EL (cell line): ENCODE results near the gene SSR1.
"Not testable (repeated sequence)": the region's sequence is repeated elsewhere in the genome, so short reads cannot be mapped to it uniquely, and the experiment has no call there.

Experiments
- DNase-seq: peaks from one replicate; pipeline ENCODE4 v3.0.0-alpha.2; 2016

SSR1 gene

DNA sequence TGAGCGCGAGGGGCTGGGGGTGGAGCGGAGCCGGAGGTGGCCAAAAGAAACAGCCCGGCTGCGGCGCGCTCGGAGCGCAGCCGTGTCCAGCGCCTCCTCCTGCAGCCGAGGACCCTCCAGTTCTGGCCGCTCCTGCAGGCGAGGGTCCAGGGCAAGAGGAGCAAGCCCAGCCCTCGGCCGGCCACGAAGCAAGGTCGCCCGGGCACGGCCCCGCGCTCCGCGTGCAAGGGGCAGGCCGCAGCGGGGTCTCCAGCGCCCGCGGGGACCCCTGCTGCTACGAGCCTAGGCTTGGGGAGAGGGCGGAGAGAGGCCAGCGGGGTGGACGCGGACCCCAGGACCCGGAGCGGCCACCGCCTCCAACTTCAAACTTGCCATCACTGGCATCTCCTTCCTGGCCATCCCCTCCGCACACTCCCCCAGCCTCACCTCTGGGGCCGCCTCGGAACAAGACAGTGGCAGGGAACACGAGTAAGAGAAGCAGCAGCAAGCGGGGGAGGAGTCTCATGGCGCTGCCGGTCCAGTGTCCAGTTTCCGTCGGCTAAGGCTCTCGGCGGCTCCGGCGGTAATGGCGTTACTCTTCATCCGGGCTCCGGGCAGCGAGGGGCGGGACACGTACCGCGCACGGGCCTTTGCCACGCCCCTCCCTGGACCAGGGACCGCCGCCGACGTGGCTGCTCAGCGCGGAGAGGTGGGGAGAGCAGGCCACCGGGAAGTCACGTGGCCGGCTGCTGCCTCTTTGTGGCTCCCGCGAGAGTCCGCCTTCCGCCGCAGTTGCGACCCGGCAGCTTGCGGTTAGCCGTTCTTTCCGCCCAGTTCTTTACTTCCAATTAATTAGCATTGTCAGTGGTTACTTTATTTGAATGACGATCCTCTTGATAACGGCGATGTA lies at the start of gene SSR1:
TSS of gene SSR1 (minus strand) at position 584 of the 889 bp plus-strand sequence. CDS start at position 505, 79 bp downstream.
- DNase-seq: peak; percentile 97

DNA sequence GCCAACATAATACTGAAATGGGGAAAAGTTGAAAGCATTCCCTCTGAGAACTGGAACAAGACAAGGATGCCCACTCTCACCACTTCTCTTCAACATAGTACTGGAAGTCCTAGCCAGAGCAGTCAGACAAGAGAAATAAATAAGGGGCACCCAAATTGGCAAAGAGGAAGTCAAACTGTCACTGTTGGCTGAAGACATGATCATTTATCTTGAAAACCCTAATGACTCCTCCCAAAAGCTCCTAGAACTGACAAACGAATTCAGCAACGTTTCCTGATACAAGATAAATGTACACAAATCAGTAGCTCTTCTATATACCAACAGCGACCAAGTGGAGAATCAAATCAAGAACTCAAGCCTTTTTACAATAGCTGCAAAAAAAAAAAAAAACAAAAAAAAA lies 38.9 kb upstream of the SSR1 start:
- not testable (repeated sequence) for DNase-seq

DNA sequence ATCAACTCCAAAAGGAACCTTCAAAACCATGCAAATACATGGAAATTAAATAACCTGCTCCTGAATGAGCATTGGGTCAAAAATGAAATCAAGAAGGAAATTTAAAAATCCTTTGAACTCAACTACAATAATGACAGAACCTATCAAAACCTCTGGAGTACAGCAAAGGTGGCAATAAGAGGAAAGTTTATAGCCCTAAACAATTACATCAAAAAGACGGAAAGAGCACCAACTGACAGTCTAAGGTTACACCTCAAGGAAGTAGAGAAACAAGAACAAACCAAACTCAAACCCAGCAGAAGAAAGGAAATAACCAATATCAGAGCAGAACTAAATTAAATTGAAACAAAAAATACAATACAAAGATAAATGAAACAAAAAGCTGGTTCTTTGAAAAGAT lies 37.6 kb upstream of the SSR1 start:
- DNase-seq: not testable (repeated sequence)

DNA sequence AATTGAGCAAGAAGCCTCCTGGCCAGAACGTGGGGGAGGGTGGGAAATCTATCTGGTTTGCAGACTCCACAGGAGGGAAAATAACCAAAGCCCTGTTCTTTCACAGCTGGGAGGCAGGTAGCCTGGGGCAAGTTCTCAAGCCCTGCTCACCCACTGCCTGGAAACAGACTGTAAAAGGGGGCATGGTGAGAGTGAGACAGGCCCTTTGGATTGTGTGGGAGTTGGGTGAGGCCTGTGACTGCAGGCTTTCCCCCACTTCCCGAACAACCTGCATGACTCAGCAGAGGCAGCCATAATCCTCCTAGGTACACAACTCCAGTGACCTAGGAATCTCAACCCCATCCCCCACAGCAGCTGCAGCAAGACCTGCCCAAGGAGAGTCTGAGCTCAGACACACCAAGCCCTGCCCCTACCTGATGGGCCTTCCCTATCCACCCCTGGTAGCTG lies 34.6 kb upstream of the SSR1 start:
- DNase-seq: peak; percentile 12

DNA sequence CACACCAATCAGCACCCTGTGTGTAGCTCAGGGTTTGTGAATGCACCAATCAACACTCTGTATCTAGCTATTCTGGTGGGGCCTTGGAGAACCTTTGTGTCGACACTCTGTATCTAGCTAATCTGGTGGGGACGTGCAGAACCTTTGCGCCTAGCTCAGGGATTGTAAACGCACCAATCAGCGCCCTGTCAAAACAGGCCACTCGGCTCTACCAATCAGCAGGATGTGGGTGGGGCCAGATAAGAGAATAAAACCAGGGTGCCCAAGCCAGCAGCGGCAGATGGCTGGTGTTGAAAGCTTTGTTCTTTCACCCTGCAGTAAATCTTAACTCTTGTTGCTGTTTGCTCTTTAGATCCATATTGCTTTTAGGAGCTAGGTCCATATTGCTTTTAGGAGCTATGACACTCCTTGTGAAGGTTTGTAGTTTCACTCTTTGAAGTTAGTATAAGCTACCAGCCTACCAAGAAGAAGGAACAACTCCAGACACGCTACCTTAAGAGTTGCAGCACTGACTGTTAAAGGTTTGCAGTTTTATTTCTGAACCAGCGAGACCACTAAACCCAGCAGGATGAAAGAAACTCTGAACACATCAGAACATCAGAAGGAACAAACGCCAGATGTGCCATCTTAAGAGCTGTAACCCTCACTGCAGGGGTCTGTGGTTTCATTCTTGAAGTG lies 31.9 kb upstream of the SSR1 start:
- not testable (repeated sequence) for DNase-seq

DNA sequence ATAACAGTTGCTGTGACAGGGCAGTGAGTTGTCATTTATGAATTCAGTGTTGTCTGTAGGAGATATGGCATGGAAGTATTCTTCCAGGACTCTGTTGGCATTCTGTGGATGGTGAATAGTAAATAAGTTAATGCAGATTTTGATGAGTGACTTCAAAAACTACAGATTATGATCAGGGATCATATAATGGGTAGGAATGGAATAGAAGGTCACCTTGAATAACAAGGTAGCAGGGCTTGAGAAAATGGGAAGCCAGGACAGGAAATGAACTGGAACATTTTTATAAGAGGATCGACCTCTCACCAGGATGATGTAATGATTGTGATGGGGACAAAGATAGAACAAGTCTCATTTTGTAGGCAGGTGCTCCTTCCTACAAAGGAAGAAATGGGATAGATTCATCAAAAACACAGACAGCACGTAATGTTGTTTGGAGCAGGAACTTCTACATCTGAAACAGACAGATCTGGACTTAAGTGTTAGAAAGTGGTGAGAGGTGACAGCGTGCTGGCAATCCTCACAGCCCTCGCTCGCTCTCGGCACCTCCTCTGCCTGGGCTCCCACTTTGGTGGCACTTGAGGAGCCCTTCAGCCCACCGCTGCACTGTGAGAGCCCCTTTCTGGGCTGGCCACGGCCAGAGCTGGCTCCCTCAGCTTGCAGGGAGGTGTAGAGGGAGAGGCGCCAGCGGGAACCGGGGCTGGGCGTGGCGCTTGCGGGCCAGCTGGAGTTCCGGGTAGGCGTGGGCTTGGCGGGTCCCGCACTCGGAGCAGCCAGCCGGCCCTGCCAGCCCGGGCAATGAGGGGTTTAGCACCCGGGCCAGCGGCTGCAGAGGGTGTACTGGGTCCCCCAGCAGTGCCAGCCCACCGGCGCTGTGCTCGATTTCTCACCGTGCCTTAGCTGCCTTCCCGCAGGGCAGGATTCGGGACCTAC lies 30.8 kb upstream of the SSR1 start:
- no peak for DNase-seq

DNA sequence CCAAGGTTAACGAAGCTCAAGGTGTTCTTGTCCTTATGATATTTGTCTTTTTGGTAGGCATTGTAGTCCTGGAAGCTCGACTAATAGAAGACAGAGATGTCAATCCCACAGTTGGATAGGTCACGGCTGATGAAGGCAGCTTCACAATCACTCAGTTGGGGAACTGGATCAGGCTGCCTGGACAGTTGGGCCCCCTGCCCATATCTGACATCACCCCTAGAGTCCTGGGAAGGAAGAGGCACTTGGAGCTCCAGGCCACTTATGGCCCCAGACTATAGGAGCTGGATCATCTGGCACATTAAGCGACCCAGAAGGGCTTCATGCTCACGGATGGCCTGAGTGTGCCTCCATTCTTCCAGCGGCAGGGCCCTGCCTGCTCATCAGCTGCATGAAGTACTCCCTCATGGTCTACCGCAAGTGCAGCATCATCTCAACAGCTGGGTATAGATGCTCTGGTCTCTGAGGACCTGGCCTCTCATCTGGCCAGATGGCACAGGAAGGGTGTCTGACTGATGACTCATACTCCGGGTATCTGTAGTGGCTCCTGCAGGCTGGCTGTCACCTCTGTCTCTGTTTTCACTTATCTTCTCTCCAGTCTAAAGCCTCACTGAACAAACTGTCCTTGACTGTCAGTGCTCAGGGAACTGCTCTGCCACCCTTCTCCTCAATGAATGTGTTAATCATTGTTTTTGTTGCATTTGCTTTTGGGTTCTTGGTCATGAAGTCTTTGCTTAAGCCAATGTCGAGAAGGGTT lies 29.2 kb upstream of the SSR1 start:
- DNase-seq: peak; percentile 31

DNA sequence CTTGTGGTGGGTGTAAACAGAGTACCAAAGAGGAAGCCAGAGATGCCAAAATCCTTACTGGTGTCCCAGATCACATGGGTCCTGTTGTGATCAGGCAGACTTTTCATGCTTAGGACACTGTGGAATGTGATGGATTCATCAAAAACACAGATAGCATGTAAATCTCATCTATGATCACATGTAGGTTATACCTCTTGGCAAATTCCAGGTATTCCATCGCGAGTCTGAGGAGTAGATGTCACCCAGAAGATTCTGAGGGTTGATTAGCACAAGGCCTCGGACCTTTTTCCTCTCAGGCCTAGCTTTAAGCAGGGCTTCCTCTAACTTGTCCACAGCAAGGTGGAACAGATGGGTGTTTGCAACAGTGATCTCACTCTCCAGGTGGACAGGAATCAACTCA lies 28.3 kb upstream of the SSR1 start:
- no peak for DNase-seq

DNA sequence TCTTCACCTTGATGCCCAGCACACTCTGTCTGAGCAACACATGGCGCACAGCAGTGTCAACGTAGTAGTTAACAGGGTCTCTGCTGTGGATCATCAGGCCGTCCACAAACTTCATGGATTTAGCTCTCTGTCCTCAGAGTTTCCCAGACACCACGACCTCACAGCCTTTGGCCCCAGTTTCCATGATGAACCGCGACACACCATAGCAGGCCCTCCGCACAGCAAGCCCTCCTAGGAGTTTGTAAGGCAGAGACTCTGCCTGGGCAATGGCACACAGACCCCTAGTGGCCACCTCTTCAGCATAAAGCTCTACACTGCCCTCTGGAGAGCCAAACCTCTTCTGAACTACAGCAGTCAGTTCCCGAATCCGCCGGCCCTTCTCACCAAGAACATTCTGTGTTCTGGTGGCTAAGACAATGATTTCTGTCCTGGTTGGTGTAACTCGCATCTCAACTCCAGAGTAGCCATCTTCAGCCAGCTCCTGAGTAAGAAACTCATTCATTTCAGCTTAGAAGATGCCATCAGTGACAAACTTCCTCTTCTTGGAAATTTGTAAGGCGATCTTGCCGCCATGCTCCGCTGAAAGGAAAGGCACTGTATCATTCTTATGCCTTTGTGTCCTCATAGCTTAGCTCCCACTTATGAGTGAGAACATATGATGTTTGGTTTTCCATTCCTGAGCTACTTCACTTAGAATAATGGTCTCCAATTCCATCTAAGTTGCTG lies 26.2 kb upstream of the SSR1 start:
- DNase-seq: peak; percentile 3

DNA sequence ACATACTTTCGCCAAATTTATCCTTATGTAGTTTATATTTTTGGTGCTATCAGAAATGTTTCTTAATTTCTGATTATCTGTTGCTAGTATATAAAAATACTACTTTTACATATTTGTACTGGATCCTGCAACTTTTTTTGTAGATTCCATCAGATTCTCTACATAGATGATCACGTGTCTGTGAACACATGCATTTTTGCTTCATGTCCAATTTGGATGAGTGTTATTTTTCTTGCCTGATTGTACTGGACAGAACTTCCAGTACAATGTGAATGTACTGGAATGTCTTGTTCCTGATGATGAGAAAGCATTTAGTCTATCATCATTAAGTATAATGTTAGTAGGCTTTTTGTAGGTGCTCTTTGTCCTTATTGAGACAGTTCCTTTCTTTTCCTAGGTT lies 25.0 kb upstream of the SSR1 start:
- DNase-seq: no peak

DNA sequence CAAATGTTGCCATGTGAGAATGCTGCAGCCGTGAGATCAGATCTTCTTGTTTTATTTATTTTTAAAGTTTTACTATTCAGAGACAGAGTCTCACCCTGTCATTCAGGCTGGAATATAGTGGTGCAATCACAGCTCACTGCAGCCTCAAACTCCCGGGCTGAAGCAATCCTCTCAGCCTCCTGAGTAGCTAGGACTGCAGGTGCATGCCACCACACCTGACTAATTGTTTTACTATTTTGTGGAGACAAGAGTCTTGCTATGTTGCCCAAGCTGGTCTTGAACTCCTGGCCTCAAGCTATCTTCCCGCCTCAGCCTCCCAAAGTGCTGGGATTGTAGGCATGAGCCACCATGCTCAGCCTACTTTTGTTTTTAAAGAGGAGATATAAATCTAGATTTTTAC lies 22.5 kb upstream of the SSR1 start:
- no peak for DNase-seq

DNA sequence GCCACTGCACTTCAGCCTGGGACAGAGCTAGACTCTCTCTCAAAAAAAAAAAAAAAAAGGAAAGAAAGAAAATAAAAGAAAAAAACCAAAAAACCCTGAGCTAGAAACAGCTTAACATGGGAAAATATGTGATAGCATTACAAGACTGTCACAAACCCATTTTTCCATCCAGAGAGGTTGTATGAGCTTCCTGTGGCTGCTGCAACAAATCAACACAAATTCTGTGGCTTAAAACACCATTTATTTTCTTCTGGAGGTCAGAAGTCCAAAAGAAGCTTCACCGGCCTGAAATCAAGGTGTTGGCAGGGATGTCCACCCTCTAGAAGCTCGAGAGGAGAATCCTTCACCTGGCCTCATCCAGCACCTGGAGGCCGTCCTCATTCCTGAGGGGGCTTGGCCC lies 21.7 kb upstream of the SSR1 start:
- no peak for DNase-seq

DNA sequence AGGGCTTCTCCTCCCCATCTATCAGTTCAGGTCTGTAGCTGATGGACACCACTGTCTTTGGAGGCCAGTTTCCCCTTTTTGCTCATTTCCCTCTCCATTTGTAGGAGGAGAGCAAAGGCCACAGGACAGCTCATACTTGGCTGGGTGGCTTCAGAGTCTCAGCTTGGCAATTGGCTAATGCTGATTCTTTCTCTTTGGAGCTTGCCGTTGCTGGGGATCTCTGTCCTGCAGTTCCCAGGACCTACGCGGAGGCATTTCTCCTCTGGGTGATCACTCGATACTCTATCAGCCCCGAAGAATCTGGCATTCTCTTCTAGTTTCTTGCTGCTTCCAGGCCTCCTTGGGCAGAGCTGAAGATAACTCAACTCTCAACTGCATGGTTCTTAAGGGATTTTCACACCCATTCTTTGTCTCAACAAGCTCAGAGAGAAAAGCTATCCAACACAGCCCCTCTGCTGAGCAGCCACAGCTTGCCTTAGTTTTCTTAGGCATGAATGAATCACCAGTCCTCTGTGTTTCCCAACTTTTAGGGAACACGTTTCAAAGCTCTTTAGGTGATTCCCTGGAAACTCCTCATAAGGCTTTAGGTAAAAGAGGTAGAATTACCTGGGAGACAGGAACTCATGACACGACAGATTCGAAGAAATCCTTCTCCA lies 19.2 kb upstream of the SSR1 start:
- DNase-seq: no peak

DNA sequence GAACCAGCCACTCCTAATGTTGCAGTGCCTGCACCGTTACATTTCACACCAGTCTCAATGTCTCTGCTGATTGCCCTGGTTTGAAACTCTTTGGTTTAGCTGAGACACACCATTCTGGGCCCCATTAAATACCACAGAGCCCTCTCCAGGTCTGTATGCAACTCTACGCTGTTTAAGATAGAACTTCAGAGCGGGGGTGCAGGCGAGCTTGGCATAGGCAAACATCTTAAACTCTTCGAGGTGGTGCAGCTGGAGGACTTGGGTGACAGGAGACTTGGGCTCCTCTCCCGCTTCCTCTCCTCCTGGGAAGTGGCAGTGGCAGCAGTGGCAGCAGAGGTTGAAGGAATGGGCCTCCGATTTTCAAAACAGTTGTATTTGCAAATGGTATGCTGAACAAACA lies 18.5 kb upstream of the SSR1 start:
- DNase-seq: no peak

DNA sequence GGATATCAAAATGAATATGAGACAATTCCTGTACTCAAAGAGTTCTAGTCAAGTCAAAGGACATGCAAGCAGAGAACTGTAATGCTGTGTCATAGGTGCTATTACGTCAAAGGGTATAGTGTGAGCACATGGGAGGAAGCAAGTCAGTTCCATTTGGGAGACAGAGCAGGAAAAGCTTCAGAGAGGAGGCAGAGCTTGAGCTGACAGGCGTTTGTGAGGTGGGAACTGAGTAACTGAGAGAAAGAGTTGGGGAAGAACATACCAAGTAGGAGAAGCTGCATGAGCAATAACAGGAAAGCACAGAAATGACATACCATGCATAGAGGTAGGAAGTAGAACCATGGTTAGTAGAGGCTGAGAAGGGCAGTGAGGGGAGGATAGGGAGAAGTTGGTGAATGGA lies 15.2 kb upstream of the SSR1 start:
- no peak for DNase-seq

DNA sequence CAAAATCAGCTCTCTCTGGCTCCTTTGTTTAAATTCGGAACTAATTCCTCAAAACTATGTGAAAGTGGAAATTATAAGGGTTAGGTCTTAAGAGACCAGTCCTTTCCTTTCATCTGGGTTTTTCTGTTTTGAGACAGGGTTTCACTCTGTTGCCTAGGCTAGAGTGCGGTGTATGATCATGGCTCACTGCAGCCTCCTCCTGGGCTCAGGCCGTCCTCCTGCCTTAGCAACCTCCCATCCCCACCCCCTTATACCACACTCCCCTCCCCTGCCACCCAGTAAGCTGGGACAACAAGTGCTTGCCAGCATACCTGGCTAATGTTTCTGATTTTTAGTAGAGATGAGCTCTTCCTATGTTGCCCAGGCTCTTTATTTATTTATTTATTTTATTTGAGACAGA lies 12.8 kb upstream of the SSR1 start:
- no peak for DNase-seq

DNA sequence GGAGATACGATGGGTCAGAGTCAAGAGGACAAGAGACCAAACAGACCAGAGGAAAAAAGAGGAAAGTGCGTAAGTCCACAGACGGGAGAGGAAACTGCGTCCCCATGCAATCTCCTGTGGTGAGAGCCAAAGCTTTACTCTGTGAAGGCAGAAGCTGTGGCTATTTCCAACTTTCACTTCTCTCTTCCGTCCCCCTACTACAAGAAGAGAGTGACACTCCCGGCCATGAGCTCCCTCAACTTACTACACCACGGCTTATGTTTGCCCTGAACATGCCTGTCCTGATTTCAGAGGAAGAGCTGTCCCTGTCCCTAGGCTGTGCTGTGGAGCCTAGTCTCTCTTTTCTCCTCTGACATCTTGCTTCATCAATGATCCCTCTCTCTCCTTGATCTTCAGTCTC lies 11.5 kb upstream of the SSR1 start:
- DNase-seq: no peak

DNA sequence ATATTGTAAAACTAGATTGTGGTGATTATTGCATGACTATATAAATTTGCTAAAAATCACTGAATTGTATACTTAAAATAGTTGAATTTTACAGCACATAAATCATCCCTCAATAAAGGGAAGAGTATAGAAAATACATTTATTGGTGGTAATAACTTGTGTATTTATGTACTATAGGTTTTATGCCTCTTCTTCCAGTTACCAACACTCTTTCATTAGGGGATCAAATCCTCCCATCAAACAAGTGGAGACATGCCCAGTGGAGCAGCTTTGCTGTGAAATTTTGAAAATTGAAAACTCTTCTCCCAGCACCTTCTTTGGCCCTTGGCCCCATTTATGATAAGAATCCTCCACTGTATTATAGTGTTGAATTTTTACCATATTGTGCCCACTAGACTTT lies 10.1 kb upstream of the SSR1 start:
- no peak for DNase-seq

DNA sequence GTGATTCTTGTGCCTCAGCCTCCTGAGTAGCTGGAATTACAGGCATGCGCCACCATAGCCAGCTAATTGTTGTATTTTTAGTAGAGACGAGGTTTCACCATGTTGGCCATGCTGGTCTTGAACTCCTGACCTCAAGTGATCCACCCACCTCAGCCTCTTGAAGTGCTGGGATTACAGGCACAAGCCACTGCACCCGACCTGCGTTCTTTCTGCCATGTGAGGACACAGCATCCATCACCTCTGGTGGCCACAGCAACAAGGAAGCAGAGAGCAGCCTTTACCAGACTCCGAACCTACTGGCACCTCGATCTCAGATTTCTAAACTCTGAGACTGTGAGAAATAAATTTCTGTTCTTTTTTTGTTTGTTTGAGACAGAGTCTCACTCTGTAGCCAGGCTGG lies 8.9 kb upstream of the SSR1 start:
- DNase-seq: not testable (repeated sequence)

DNA sequence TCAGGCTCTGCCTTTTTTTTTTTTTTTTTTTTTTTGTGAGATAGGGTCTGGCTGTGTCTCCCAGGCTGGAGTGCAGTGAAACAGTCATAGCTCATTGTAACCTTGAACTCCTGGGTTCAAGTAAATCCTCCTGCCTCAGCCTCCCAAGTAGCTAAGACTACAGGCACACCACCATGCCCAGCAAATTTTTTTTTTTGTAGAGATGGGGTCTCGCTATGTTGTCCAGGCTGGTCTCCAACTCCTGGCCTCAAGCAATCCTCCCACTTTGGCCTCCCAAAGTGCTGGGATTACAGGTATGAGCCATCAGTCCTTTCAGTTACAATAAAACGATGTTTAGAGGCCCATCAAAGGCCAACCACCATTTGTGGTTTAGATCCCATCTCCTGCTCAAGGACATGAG lies 6.4 kb upstream of the SSR1 start:
- not testable (repeated sequence) for DNase-seq

DNA sequence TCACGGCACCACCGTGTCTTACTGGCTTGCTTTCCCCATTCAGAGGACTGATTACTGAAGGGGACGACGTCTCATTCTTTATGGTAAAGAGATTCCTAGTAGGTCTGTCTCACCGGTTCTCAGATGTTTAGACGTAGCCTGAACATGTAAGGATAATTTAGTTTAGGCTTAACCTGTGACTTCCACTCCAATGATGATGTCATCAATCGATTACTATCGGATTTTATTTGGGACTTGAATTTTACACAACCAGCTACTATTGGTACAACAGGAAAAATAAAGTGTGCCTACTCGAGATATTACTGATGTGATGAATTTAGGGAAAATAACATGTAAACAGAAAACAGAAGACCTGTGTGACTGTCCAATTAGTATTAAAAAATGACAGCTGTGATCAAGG lies 4.5 kb upstream of the SSR1 start:
- no peak for DNase-seq
